Adipocyte (in vitro differentiated cells): ENCODE measurements around the gene NFIA.

Experiments
- DNase-seq: peaks from one replicate; pipeline ENCODE4 v3.0.0-alpha.2; 2015; ENCODE audit warnings: low read depth
- H3K27me3 ChIP-seq: replicated peaks from 2 replicates; pipeline ENCODE4 v1.7.0; 2013; ENCODE audit warnings: mild to moderate bottlenecking, low read length, moderate library complexity; ENCODE audit not compliant: control insufficient read depth, insufficient read depth
- H3K36me3 ChIP-seq: 2 replicates; pipeline ENCODE4 v1.7.0; 2013; ENCODE audit warnings: low read length, mild to moderate bottlenecking, moderate library complexity; ENCODE audit not compliant: control insufficient read depth, insufficient read depth, severe bottlenecking
- H3K4me1 ChIP-seq: 2 replicates; pipeline ENCODE4 v1.7.0; 2013; ENCODE audit warnings: mild to moderate bottlenecking, low read length, moderate library complexity; ENCODE audit not compliant: control insufficient read depth, insufficient read depth
- H3K4me3 ChIP-seq: 2 replicates; pipeline ENCODE4 v1.7.0; 2013; ENCODE audit warnings: mild to moderate bottlenecking, low read length, moderate library complexity
- H3K9ac ChIP-seq: 2 replicates; pipeline ENCODE4 v1.7.0; 2013; ENCODE audit warnings: mild to moderate bottlenecking, low read length, moderate library complexity
- H3K9me3 ChIP-seq: 2 replicates; pipeline ENCODE4 v1.7.0; 2013; ENCODE audit warnings: mild to moderate bottlenecking, low read length, moderate library complexity; ENCODE audit not compliant: control insufficient read depth

Gene NFIA

DNA sequence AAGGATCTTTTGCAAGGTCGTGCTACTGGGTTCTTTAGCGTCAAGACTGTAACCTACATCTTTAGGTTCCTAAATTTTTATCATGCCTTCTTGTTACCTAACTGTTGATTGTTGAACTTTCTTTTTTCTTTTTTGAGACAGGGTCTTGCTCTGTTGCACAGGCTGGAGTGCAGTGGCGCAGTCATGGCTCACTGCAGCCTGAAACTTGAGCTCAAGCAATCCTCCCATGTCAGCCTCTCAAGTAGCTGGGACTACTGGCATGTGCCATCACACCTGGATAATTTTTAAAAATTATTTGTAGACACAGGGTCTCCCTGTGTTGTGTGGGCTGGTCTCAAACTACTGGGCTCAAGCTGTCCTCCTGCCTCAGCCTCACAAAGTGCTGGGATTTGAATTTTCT lies 52.9 kb downstream of the NFIA start:
- no peaks in the 10 kb centered on the region for H3K36me3 ChIP-seq
- DNase-seq, result no peak
- H3K9me3 ChIP-seq, result no peaks in the 10 kb centered on the region
- no peak overlapping the region for H3K4me3 ChIP-seq
- H3K9ac ChIP-seq, result no peak overlapping the region
- H3K4me1 ChIP-seq, result peaks cover 29% of the 10 kb centered on the region
- no peaks in the 10 kb centered on the region for H3K27me3 ChIP-seq

DNA sequence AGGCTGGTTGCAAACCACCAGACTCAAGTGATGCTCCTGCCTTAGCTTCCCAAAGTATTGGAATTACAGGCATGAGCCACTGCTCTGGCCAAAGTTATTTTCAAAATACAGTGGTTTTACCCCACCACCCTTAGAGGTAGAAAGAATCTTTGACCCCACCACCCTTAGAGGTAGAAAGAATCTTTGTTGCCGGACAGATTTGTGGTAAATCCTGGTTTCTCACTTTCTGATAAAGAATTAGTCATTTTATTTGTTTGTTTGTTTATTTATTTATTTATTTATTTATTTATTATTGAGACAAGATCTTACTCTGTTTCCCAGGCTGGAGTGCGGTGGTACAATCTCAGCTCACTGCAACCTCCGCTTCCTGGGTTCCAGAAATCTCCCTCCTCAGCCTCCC lies 55.9 kb downstream of the NFIA start:
- DNase-seq, result no peak
- no peaks in the 10 kb centered on the region for H3K27me3 ChIP-seq
- peaks cover 37% of the 10 kb centered on the region for H3K4me1 ChIP-seq
- no peaks in the 10 kb centered on the region for H3K36me3 ChIP-seq
- no peaks in the 10 kb centered on the region for H3K9me3 ChIP-seq
- H3K4me3 ChIP-seq, result no peak overlapping the region
- no peak overlapping the region for H3K9ac ChIP-seq

DNA sequence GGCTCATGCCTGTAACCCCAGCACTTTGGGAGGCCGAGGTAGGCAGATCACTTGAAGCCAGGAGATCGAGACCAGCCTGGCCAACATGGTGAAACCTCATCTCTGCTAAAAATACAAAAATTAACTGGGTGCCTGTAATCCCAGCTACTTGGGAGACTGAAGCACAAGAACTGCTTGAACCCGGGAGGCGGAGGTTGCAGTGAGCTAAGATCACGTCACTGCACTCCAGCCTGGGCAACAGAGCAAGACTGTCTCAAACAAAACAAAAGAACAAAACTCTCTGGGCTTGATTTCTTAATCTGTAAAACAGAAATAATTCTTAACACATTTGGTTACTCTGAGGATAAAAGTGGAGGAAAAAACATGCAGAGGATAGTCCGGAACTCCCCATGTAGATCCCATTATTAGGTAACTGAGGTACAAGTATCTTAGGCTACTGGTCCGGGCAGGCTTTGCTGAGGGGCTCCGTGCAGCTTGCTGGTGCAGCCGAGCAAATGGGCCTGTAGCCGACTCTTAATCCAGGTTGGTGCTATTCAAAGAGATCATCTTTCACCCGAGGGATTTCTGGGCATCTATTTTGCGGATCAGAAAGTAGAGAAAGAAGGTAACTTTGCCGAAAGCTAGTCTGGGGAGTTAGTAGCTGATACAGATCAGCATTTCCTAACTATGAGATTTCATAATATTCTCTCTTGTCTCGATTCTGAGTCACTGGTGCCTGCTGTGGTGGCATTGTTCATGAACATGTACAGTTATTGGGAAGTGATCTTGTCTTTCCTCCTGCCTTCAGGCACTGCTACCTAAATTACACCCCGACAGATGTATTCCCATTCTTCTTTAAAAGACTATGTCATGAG lies 56.8 kb downstream of the NFIA start:
- Histone ChIP-seq H3K9me3 (no peaks in the 10 kb centered on the region), H3K9ac (peak overlapping the region; percentile 68), H3K27me3 (no peaks in the 10 kb centered on the region), H3K36me3 (no peaks in the 10 kb centered on the region), H3K4me3 (peak overlapping the region; percentile 68), H3K4me1 (peaks cover 46% of the 10 kb centered on the region)
- DNase-seq, result peak; percentile 88

DNA sequence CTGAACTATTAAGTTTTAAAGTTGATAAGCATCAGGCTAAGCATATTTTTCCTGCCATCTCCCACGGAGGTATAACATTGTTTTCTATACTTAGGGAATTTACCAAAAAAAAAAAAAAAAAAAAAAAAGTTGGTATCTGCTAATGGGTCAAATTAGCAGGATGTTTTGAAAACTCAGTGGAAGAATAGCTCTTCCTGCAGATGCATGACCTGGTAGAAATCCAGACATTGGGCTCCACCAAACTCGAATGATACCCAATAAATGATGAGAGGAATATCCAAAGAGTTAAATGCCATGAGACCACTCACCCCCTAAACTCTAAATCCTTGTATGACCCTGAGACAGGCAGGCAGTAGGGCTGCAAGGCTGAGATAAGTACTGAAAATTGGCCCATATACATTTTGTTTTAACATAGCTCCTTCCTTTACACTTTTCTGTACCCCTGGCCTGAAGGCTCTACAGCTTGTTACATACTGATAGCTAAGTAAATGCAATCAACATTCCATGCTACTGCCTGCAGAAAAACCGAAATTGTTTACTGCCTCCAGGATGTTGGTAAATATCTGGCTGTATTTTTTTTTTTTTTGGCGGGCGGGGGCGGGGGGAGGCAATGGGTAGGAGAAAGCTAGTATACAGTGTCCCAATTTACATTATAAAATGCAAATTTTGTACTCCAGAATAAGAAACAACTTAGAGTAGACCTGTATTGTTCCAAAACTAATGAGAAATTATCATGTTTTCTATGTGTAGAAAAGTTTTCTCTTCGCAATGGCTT lies 57.6 kb downstream of the NFIA start:
- no peak for DNase-seq
- Histone ChIP-seq H3K9me3 (no peaks in the 10 kb centered on the region), H3K27me3 (no peaks in the 10 kb centered on the region), H3K36me3 (no peaks in the 10 kb centered on the region), H3K4me3 (peak overlapping the region; percentile 68), H3K4me1 (peaks cover 49% of the 10 kb centered on the region), H3K9ac (no peak overlapping the region)

DNA sequence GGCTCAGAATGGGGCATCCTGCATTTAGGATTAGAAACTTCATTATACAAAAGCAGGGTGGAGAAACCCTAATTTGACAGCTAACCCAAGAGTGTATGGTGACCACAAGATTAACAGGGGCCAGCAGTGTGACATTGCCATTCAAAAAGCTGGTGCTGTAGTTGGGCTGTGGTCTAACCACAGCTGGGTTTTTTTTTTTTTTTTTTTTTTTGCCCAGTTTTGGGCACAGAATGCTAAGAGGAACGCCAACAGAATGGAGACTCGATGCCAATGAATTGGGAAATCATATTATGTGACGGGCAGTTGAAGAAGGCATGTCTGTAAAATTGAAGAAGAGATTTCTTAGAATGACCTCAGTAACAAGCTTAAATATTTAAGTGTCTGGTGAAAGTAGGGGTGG lies 58.4 kb downstream of the NFIA start:
- Histone ChIP-seq H3K9ac (peak overlapping the region; percentile 61), H3K27me3 (no peaks in the 10 kb centered on the region), H3K4me3 (peak overlapping the region; percentile 63), H3K36me3 (no peaks in the 10 kb centered on the region), H3K9me3 (no peaks in the 10 kb centered on the region), H3K4me1 (peaks cover 49% of the 10 kb centered on the region)
- no peak for DNase-seq

DNA sequence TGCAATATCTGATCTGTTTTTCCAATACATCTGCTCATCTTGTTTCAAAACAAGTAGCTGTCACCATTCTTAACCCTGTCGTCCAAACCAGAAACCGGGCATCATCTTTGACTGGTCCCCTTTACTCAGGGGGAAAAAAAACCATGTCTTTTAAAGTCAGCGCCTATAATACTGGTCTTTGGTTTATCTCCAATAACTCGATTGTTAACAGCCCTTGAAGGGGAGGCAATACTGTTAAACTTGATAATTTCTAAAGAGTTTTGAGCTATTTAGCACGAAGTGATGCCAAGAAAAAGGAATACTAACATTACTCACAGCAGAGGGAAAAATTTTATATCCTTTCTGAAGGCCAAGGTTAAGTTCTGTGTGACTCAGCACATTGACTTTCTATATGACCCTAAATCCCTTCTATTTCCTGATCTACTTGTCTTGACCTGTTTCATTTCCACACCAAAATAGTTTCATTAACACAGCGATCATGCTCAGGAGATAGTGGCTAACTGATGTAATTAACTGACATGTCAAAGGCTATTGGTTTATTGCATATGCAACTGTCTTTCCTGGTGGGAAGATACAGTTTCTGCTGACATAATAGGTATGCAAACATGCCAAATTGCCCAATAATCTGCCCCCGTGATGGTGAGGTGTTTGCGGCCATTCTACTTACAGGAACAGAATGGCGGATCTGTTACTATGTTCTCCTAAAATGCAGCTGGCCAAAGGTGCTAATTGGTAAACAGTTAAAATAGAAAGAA lies 59.1 kb downstream of the NFIA start:
- H3K4me3 ChIP-seq, result peak overlapping the region; percentile 63
- H3K9ac ChIP-seq, result peak overlapping the region; percentile 61
- no peaks in the 10 kb centered on the region for H3K36me3 ChIP-seq
- H3K4me1 ChIP-seq, result peaks cover 49% of the 10 kb centered on the region
- H3K9me3 ChIP-seq, result no peaks in the 10 kb centered on the region
- no peaks in the 10 kb centered on the region for H3K27me3 ChIP-seq
- peak; percentile 47 for DNase-seq

DNA sequence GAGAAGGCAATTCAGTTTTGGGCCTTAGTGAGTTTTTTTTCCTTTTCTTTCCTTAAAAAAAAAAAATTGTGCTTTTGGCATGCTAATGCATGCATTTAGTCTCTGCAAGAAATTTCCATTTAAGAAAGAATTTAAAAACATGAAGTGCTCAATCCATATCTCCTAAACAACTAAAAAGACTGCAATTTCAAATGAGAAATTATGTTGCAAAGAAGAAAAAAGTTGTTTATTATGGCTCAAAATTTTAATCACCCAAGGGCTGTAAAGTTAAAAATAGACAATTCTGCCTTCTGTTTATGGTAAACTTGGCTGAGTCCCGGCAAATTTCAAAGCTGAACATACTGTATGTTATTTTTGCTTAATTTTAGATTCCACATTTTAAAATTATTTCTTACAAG lies 59.7 kb downstream of the NFIA start:
- H3K9me3 ChIP-seq, result no peaks in the 10 kb centered on the region
- no peak for DNase-seq

DNA sequence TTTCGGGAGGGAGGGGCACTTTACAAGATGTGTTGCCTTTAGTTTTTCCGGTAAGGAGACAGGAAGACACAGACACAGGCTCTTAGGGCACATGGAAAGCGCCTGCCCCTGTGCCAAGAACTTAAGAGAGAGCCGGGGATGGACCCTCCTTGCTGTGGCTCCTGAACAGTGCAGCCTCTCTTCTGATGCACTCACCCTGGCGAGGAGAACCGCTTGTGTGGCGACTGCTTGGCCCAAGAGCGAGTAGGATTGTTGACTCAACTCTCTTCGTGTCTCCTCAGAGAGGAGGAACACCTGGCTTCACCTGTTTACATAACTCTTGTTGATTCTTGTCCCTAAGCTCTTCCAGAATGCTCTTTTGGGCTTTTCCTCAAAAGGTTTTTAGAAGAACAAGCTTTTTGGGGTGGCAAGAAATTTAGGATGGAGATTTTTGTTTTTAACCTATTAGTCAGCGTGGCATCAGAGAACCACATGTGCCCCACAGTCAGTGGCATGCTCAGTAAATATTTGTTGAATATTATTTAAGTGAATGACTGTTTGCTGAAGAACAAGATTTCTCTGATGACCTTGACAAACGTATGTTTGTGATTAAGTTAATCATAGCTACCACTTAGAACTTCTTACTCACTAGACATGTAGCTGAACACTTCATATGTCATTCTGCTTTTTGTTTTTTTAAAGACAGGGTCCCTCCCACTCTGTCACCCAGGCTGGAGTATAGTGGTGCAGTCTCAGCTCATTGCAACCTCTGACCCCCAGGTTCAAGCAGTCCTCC lies 60.6 kb downstream of the NFIA start:
- Histone ChIP-seq H3K4me1 (peaks cover 49% of the 10 kb centered on the region), H3K27me3 (no peaks in the 10 kb centered on the region), H3K9ac (no peak overlapping the region), H3K4me3 (no peak overlapping the region), H3K36me3 (no peaks in the 10 kb centered on the region), H3K9me3 (no peaks in the 10 kb centered on the region)
- no peak for DNase-seq

More for the DNA sequence above, 59.7 kb downstream of the NFIA start:
- H3K36me3 ChIP-seq, result no peaks in the 10 kb centered on the region
- H3K4me3 ChIP-seq, result peak overlapping the region; percentile 63
- H3K4me1 ChIP-seq, result peaks cover 49% of the 10 kb centered on the region
- H3K27me3 ChIP-seq, result no peaks in the 10 kb centered on the region
- H3K9ac ChIP-seq, result peak overlapping the region; percentile 61

DNA sequence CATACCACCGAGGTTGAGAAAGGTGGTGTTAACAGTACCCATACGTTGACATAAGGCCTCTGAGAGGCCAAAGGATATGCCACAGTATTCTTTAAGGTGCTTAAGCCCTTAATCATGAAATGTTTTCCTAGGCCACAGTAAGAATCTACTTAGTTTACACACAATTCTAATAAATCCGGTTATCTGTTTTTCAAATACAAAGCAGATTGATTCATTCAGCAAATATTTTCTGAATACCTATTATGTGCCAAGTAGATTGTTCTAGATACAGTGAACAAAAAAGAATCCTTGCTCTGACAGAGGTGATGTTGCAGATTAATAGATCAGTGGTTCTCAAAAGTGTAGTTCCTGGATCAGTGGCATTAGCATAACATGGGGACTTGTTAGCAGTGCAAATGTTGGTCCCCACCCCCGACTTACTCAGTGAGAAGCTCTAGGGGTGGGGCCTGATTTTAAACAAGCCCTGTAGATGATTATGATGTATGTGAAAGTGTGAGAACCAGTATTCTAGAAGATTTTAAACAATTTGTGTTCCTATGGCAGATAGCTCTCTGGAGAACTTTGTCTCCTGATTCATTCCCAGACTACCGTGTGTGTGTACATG lies 61.6 kb downstream of the NFIA start:
- H3K9ac ChIP-seq, result no peak overlapping the region
- H3K4me3 ChIP-seq, result no peak overlapping the region
- DNase-seq, result no peak
- H3K27me3 ChIP-seq, result no peaks in the 10 kb centered on the region
- H3K9me3 ChIP-seq, result no peaks in the 10 kb centered on the region
- no peaks in the 10 kb centered on the region for H3K36me3 ChIP-seq
- peaks cover 48% of the 10 kb centered on the region for H3K4me1 ChIP-seq

DNA sequence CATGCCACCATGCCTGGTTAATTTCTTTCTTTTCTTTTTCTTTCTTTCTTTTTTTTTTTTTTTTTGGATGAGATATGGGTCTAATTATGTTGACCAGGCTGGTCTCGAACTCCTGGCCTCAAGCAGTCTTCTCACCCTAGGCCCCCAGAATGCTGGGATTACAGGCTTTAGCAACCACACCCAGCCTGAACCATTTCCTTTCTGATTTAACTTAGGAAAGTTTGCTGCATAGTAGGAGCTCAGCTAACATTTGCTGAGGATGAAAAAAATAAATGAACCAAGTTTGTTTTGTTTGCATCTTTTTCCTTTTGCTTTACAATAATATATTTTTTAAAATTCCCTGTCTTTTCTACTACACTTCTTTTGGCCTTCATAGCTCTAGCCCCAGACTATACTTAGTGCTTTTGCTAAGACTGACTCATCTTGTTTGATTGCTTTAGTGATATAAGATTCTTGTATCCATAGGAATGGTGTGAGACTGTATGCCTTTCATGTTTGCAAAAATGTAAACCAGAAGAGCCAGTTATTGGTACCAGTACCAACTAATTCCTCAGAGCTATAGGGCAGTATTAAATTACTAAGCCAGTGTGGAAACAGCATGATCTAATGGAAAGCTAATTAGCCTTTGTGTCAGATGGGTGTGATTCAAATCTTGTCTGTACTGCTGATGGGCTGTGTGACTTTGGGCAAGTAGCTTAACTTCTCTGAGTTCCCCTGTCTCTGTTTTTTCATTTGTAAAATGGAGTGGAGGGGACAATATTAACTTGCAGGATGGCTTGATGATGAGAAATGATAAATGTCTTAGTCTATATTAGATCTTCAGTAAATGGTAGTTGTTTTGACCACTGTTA lies 66.9 kb downstream of the NFIA start:
- Histone ChIP-seq H3K4me3 (no peak overlapping the region), H3K9ac (no peak overlapping the region), H3K9me3 (no peaks in the 10 kb centered on the region), H3K27me3 (no peaks in the 10 kb centered on the region), H3K4me1 (peaks cover 2% of the 10 kb centered on the region), H3K36me3 (no peaks in the 10 kb centered on the region)
- no peak for DNase-seq
